HG02973 (cell line): ENCODE results near the gene ARFIP1.
"Not testable (repeated sequence)": the region's sequence is repeated elsewhere in the genome, so short reads cannot be mapped to it uniquely, and the experiment has no call there.

Experiments
- ATAC-seq: cut with Tn5 transposase; IDR thresholded peaks from one replicate; pipeline ENCODE4 v1.9.1; 2021; ENCODE audit warnings: moderate library complexity; ENCODE audit not compliant: unreplicated experiment

ARFIP1 gene

DNA sequence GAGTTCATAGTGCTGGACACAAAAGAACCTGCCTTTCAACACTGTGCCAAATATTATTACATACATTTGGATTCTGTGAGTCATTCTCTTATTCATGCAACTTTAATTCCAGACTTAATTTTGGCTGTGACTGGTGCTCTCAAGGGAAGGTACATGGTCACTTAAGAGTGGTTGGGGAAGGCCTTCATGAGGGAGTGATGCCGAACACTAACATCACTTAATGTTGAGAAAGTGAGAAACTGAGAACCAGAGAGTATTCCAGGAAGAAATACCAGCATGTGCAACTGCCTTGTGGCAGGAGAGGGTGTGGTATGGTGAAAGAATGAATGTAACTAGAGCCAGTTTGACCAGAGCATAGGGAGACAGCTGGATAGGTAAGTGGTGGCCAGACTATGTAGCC, 114.9 kb downstream of the ARFIP1 start:
- ATAC-seq = no peak

DNA sequence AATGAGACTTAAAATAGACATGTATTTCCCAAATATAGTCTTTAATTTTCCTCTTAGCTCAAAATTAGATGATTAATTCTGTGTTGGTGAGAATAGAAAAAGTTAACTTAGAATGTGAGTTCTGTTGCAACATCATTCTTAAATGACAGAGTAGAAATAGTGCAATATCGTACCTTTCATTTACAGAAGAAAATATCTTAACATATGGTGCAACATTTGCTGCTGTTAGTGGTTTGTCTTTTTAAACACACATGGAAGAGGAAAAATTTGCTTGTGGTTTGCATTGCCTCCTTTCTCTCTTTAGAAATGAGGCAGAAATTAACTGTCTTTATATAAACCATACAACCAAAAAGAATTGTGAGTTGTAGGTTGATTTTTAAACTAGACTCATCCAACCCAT, 117.1 kb downstream of the ARFIP1 start:
- ATAC-seq = no peak

DNA sequence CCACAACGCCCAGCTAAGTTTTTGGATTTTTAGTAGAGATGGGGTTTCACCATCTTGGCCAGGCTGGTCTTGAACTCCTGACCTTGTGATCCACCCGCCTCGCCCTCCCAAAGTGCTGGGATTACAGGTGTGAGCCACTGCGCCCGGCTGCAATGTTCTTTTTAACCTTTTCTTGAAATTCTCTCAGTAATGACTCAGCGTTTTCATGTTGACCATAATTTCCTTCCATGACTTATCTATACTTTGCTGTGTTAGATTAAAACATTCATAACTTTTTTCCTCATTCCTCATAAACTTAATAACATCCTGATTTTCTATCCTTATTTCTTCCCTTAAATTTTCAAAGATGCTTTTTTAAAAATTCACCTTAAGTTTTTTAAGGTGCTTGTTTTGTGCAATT, 118.4 kb downstream of the ARFIP1 start:
- ATAC-seq = not testable (repeated sequence)

DNA sequence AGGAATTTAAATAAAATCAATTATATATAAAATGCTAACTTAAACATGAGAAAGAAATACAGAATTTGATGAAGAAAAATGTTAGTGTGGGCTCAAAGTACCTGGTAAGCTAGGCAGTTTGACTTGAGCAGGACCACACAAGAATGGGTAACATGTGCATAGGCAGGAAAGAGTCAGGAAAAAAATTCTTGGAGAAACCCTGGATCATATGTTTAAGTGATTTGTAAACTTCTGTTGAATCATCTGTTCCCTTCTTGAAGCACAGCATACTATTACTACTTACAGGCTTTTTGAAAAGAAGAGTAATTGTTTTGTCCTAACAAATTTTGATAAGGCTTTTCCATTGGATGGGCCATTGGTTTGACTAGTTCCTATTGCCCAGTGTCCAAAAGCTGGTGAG, 118.9 kb downstream of the ARFIP1 start:
- no peak for ATAC-seq

DNA sequence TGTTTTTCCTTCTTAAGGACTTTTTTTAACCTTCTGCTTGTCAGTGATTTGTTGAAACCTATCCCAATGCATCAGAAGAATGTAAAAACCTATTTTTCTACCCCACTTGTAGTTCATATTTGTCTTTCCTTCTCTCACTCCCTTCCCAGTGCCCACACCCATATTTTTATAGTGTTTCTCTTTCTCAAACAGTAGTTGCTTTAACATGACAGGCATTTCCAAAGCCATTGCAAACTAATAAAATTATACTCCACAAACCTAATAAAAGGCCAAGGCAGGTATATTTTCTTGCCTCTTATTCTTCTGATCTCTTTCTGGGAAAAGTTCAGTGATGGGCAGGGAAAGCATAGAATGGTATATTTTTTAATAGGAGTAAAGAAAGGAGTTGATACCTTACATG, 120.6 kb downstream of the ARFIP1 start:
- no peak for ATAC-seq

DNA sequence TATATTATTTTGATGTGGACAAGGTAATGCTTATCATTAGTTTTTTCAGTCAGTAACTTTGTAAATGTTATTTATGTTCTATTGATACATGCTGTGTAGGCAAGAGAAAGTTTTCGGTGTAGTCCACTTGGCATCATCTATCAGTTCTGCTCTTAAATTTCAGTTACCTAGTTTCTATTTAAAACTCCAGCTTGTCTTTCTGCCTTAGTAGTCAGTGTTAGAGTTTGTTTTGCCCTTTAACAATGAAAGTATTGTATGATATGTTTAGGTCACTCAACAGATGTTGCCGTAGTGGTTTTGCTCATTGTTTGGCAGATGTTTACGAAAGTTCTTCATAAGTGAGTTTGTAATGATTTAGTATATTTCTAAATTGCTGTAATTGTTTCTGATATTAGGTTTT, 121.5 kb downstream of the ARFIP1 start:
- ATAC-seq = no peak

DNA sequence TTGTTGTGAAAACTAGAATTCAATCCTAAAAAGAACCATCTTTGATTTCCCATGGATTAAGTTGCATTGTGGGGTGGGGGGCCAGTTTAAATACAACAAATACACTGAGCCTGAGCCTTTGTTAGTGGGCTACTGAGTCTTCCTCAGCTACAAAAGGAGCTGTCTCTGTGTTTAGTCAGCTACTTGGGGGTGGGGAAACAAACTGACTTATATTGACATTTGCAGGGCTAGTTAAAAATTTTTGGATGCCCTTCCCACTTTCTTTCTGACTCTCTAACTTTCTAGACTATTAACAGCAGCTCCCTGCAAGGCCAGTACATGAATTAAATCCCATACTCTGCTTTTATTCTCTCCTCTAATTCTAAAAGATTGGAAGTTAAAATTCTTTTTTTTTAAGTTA, 123.9 kb downstream of the ARFIP1 start:
- ATAC-seq = no peak

DNA sequence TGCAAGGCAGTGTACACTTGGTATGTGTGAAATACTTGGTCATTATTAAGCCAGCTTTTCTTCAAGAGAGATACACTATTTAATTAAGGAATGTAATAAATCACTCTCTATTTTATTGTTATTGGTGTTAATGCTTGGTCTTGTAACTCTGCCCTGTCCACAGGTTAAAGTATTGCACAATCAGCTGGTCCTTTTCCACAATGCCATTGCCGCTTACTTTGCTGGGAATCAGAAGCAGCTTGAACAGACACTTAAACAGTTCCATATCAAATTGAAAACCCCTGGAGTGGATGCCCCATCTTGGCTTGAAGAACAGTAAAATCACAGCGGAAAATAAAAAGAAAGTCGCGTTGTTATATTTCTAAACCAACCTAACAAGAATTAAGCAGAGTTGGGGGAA, 130.1 kb downstream of the ARFIP1 start:
- ATAC-seq = no peak

DNA sequence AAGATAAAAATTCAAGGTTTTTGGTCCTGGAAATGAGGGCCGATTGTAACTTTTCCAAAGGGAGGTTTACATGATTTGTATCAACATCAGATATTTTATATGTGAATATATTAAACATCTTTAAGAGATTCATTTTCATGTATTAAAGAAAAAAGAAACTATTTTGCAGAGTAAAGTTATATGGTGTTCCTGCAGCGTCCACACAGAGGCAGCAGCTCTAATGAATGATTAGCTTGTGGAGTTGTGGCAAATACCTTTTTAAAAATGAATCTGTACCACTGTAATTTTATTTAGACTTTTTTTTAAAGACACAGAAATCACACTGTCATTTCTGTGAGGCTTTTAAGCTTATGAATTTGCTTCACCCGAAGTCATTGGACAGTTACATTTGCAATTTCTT, 130.8 kb downstream of the ARFIP1 start:
- ATAC-seq = no peak

DNA sequence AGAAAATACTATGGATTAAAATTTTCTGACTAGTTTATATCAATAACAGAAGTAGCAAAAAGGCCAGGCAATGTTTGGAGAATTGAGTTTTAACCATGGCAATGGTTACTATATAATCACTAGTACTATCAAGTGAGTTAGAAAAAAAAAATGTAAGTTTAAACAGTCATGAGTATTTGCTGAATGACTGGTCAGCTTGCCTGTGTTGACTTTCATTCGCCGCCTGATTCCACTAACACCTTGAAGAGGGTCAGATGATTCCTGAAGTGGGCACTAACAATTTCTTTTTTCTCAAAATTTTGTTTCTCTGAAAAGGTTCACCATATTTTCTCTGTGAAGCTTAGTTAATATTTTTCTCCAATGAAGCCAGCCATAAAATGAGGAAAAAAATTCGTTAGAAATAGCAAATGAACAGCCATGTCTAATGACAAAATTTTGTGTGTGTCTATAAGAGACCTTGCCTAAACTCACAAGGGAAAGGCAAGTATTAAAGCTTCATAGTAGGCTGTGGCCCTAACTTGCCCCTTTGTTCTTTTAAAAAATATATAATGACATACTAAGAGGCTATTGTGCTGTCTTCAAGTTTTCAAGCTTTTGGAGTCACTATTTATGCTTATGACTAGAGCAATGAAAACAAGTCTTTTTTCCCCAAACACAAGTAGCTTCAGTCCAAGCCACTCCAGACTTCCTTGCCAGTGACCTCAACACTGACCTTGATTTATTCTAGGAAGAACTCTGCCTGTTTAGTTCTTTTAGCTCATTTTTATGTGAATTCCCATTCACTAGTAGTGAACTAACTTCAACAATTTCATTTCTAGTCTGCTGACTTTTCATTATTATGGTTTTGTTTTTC, 138.0 kb downstream of the ARFIP1 start:
- no peak for ATAC-seq

DNA sequence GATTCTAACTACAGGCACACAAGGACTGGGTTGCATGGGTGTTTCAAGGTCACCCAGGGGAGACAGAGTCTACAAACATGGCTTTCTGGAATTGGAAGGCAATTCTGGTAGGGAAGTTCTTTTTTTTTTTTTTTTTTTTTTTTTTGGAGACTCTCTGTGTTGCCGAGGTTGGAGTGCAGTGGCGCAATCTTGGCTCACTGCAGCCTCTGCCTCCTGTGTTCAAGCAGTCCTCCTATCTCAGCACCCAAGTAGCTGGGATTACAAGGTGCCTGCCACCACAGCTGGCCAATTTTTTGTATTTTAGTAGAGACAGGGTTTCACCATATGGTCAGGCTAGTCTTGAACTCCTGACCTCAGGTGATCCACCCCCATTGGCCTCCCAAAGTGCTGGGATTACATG, 140.1 kb downstream of the ARFIP1 start:
- ATAC-seq = no peak

DNA sequence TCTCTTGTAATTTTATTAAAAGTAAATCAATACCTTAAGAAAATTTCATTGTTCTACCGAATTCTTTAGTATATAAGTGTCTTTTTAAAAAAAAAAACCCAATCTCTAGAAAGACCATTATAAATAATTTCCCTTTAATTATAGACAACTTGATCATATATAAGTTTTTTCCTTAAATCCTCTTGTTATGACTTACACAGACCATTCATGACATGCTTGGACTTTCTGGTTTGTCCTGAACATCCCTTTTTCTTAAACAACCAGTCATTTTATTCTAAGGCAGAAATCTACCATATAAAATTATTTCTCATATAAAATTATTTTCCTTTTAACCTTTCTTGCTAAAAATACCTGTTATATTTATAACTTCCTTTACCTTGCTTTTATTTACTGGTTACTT, 141.0 kb downstream of the ARFIP1 start:
- no peak for ATAC-seq

DNA sequence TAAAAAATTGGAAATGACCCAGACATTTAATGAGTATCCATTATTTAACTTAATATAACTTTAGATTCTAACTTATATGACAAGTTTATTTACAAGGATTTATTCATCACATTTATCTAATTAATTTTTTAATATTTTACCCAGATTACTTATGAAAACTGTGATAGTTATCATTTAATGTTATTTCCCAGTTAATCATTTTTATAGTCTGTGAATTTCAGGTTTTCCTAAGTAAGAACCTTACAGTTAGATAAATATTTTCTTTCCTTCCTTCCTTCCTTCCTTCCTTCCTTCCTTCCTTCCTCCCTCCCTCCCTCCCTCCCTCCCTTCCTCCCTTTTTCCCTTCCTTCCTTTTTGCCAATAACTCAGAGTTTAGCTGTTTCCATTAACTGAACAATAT, 141.5 kb downstream of the ARFIP1 start:
- no peak for ATAC-seq

DNA sequence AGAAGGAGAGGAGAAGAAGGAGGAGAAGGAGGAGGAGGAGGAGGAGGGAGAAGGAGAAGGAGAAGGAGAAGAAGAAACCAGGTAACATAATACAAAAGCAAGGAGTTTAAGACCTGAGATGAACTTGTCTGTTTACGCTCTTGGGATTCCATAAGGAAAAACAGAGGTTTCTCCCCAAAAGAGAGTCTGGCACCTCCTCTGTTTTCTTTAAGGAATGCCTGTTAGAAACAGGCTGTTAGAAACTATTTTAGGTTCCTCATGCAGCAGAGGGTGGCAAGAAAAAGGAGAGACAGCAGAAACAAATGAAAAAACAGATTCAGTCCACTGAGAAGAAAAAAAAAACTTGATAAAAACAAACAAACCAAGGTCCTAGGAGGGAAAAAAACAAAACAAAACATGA, 146.1 kb downstream of the ARFIP1 start:
- no peak for ATAC-seq

DNA sequence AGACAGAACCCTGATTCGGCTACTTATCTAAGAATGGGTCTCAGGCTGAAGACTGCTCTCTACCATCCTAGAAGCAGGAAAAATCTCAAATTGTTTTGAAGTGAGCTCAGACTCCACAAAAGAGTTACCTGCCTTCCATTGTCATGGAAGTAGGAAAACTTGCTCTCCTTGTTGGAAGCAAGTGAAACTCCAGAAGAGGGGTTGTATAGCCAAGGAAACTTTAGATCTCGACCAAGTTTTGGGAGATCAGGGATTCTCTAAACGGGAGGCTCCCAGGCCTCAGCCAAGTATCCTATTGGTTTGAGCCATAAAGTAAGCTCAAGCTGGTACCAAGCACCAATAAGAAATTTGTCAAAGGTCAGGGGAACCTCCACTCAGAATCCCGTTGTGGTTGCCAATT, 147.2 kb downstream of the ARFIP1 start:
- no peak for ATAC-seq

DNA sequence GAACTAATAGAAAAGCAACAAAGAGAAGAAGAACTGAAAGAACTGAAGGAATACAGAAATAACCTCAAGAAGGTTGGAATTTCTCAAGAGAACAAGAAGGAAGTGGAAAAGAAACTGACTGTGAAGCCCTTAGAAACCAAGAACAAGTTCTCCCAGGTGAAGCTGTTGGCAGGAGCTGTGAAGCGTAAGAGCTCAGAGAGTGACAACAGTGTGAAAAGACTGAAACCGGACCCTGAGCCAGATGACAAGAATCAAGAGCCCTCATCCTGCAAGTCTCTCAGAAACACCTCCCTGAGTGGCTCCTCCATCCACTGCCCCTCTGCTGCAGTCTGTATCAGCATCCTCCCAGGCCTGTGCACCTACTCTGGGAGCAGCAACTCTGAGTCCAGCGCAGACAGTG, 148.0 kb downstream of the ARFIP1 start:
- no peak for ATAC-seq

DNA sequence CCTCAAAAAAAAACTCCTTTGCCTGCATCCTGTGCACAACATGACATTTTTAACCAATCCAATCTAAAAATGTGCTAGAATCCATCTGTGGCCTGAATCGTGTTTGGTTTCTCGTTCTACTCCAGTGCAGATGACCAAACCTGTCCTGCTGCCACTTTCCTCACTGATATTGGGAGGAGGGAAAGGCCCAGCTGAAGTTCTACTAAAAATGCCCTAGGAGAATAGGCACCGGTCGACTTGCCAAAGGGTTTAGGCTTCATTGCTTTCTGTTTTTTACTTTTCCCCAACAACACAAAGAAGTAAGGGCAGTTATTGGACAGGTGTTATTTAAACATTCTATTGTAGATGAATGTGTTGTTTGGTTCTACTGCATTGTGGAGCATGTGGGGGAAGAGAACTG, 148.5 kb downstream of the ARFIP1 start:
- no peak for ATAC-seq

DNA sequence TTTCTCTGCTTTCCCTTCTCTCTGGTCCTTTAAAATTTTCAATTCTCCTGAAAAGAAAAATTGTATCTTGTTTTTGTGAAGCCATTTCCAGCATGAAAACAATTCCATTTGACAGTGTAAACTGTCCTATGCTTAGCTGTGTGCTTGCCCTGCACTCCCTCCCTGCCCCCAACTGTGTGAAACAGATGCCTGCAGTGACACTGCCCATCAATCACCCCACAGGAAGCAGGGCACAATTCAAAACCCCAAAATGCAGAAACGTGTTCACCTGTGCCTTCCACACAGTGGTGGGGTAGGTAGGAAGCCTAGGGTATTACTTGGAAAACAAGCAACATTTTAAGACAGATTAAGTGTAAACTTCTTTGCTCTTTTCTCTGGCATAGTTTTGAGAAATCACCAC, 150.1 kb downstream of the ARFIP1 start:
- no peak for ATAC-seq

DNA sequence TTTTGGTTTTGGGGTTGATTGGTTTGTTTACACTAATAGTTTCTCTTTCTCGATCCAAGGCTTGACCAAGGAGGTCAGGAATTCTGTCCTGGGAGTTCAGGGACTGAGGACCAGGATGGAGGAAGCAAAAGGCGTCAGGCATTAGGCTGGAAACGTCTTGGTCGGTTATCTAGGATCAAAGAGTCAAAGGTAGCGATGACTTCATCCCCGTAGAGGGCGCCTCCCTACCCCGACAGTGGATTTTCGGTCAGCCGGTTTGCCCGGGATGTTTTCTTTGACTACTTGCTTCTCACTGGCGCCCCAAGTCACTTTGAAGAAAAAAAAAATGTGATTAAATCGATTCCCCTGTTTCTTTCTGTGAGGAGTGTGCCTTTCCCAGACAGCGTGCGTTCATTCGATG, 155.4 kb downstream of the ARFIP1 start:
- ATAC-seq = no peak

DNA sequence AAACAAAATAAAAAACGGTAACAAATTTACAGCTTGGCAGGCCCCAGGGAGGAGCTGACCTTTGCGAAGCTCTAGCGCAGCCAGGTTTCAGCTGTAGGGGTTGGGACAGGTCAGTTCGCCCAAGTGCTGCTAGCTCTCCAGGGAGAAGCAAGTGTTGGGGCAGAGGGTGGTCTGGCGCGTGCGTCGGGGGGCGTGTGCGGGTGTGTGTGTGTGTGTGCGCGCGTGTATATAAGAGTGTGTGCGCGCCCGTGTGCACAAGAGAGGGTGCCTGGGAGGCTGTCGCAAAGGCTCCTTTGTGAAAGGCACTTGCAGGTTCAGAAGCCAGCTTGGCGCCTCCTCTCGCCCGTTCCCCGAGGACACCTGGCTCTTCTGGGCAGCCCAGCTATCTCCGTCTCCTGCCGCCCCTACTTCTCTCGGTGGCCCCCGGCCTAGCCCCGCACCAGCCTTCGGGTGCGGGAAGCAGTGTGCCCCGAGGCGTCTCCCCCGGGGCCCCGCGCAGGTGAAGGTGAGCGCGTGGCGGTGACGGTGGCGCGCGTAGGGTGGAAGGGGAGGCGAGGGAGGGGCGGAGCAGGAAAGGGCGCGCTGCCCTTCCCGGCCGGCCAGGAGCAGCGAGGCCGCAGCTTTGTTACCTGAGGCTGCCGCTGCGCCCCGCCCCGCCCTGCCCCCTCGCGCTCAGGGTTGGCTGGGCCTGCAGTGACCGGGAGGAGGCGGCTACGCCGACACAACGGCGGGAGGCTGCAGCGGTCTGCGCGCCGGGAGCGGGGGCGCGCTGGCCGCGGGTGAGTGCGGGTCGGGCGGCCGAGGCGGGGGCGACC, 156.1 kb downstream of the ARFIP1 start, which contains the start of gene FHDC1:
Gene FHDC1, plus strand, starts transcription at position 693 of the 815 bp plus-strand sequence. CDS start 6,735 bp downstream, outside the sequence.
- ATAC-seq = no peak

DNA sequence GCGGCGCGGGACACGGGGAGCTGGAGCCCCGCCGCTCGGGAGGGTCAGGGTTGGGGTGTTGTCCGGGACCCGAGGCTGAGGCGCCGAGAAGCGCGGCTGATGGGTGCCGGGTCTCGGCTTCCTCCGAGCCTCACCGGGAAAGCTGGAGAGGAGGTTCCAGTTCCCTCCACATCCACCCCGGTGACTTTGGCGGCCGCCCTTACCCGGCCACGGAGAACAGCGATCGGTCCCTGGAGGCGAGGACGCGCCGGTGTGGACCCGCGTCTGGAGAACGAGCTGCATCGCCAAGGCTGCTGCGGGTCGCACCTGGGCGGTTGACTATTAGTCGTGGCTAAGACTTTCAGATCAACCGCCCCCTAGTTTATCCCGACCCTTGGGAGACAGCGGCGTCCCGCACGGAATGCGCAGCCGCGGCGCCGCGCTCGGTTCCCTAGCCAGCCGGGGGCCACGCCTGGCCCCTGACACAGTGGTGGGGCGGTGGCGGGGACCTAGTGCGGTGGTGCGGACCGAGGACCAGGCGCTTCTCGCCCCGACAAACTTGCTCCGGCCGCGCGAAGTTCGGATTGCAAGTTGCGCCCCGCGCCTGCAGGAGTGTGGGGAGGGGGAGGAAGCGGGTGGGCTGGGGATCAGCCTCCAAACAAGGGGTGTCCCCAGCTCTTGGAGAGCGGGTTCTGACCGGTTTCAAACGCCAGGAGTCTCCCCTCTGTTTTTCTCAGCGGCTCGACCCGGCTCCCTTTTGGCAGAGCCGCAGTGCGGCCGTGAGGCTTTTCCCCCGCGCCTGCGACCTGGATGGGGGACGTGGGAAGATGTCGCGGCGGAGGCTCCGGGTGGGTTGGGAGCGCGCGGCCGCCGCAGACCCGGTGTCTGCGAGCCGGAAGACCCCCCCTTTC, 156.9 kb downstream of the ARFIP1 start:
- ATAC-seq = no peak
